A673 (cell line): ENCODE results near the gene PDGFA. TPM values are rescaled to one million over a fixed set of nuclear protein-coding genes. Genes with fewer than 3 reads are reported as not detected.

Source experiments
- BruUV-seq: library from RNA; stranded (reverse); fragments of 400-500 nt; replicated peaks from 2 replicates; lab custom pipeline; 2021; lab: Mats Ljungman, UMichigan
- CTCF ChIA-PET: fragments of 300-600 bp; sonication (Branson Sonifier 250); formaldehyde crosslinking; loops from one replicate; lab custom pipeline; 2022; ENCODE audit warnings: antibody characterized with exemption; lab: Charles Lee
- POLR2A ChIA-PET: fragments of 300-600 bp; sonication (Branson Sonifier 250); formaldehyde crosslinking; loops from one replicate; lab custom pipeline; 2022; ENCODE audit warnings: antibody characterized with exemption; ENCODE audit not compliant: low non-redundant PET; lab: Charles Lee
- DNase-seq: peaks from one replicate; pipeline ENCODE4 v3.0.0-alpha.2; 2015; ENCODE audit warnings: low spot score
- H3K27ac ChIP-seq: fragments of 200-600 bp; sonication (generic); 2 replicates; pipeline ENCODE4 v1.5.1; 2016; ENCODE audit warnings: mixed run types, low read depth, mild to moderate bottlenecking, mixed read lengths, antibody characterized with exemption, low read length; ENCODE audit not compliant: poor library complexity, severe bottlenecking
- H3K27me3 ChIP-seq: fragments of 200-600 bp; sonication (generic); replicated peaks from 2 replicates; pipeline ENCODE4 v1.6.1; 2017; ENCODE audit warnings: mixed run types, low read depth, mild to moderate bottlenecking, mixed read lengths, antibody characterized with exemption, low read length; ENCODE audit not compliant: insufficient read depth, poor library complexity
- H3K36me3 ChIP-seq: fragments of 200-600 bp; sonication (generic); 2 replicates; pipeline ENCODE4 v1.6.1; 2016; ENCODE audit warnings: mixed run types, mild to moderate bottlenecking, mixed read lengths, antibody characterized with exemption, low read length; ENCODE audit not compliant: insufficient read depth, poor library complexity, severe bottlenecking
- H3K4me1 ChIP-seq: fragments of 200-600 bp; sonication (generic); 2 replicates; pipeline ENCODE4 v1.6.1; 2017; ENCODE audit warnings: mixed run types, mild to moderate bottlenecking, mixed read lengths, antibody characterized with exemption, low read length; ENCODE audit not compliant: insufficient read depth, poor library complexity, severe bottlenecking
- H3K4me3 ChIP-seq: fragments of 200-600 bp; sonication (generic); 2 replicates; pipeline ENCODE4 v1.5.1; 2016; ENCODE audit warnings: low read depth, mixed run types, mild to moderate bottlenecking, mixed read lengths, low read length; ENCODE audit not compliant: poor library complexity, severe bottlenecking
- H3K9me3 ChIP-seq: fragments of 200-600 bp; sonication (generic); 2 replicates; pipeline ENCODE4 v1.6.1; 2016; ENCODE audit warnings: mixed run types, low read depth, mild to moderate bottlenecking, mixed read lengths, antibody characterized with exemption, low read length; ENCODE audit not compliant: poor library complexity, severe bottlenecking
- EZH2 ChIP-seq: fragments of 200-600 bp; sonication (generic); IDR thresholded peaks from 2 replicates; pipeline ENCODE4 v1.6.1; 2017; ENCODE audit warnings: borderline replicate concordance, low read depth, mild to moderate bottlenecking, mixed read lengths, antibody characterized with exemption, low read length; ENCODE audit not compliant: poor library complexity, severe bottlenecking
- intact Hi-C: fragments of 100-400 bp; cut with micrococcal nuclease; formaldehyde crosslinking; loops from one replicate; pipeline ENCODE4 v1.10.0; 2022; ENCODE audit not compliant: unreplicated experiment
- total RNA-seq: library from RNA; stranded (reverse); gene quantifications from 2 replicates; pipeline ENCODE4 v1.2.3, GENCODE V29; 2021
- TF ChIP-seq, protein P1 (sequence below): fragments of 300-800, 200-600 bp; sonication (generic); conservative IDR thresholded peaks from 2 replicates; pipeline ENCODE4 v1.5.1; 2017; ENCODE audit warnings: low read depth, mild to moderate bottlenecking, antibody characterized with exemption, low read length, moderate library complexity, mixed read lengths

PDGFA gene
- total RNA-seq, 1 experiment from 2014 or later, result 2.1 TPM

GRCh38 chr7:556837-557557 lies 37.4 kb upstream of the PDGFA start:
- BruUV-seq, result no TSS peak
- ChIA-PET CTCF (no interaction called here), POLR2A (no interaction called here)
- no peak for DNase-seq
- no peak overlapping the region for H3K4me3 ChIP-seq
- H3K27me3 ChIP-seq, result no peaks in the 10 kb centered on the region
- no peak overlapping the region for H3K27ac ChIP-seq
- no peak for TF ChIP-seq EZH2
- TF ChIP-seq, protein P1, sequence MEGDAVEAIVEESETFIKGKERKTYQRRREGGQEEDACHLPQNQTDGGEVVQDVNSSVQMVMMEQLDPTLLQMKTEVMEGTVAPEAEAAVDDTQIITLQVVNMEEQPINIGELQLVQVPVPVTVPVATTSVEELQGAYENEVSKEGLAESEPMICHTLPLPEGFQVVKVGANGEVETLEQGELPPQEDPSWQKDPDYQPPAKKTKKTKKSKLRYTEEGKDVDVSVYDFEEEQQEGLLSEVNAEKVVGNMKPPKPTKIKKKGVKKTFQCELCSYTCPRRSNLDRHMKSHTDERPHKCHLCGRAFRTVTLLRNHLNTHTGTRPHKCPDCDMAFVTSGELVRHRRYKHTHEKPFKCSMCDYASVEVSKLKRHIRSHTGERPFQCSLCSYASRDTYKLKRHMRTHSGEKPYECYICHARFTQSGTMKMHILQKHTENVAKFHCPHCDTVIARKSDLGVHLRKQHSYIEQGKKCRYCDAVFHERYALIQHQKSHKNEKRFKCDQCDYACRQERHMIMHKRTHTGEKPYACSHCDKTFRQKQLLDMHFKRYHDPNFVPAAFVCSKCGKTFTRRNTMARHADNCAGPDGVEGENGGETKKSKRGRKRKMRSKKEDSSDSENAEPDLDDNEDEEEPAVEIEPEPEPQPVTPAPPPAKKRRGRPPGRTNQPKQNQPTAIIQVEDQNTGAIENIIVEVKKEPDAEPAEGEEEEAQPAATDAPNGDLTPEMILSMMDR, result no peak
- intact Hi-C loops, result no loop called here
- H3K36me3 ChIP-seq, result no peaks in the 10 kb centered on the region
- H3K9me3 ChIP-seq, result no peaks in the 10 kb centered on the region
- no peaks in the 10 kb centered on the region for H3K4me1 ChIP-seq

GRCh38 chr7:556291-556826 lies 36.7 kb upstream of the PDGFA start:
- intact Hi-C loops, result no loop called here
- no peaks in the 10 kb centered on the region for H3K9me3 ChIP-seq
- no peak overlapping the region for H3K4me3 ChIP-seq
- H3K27me3 ChIP-seq, result no peaks in the 10 kb centered on the region
- H3K27ac ChIP-seq, result no peak overlapping the region
- no peaks in the 10 kb centered on the region for H3K36me3 ChIP-seq
- DNase-seq, result no peak
- TF ChIP-seq, protein P1, result no peak
- TF ChIP-seq EZH2, result no peak
- no TSS peak for BruUV-seq
- POLR2A ChIA-PET, result no interaction called here
- H3K4me1 ChIP-seq, result no peaks in the 10 kb centered on the region
- CTCF ChIA-PET, result no interaction called here

DNA sequence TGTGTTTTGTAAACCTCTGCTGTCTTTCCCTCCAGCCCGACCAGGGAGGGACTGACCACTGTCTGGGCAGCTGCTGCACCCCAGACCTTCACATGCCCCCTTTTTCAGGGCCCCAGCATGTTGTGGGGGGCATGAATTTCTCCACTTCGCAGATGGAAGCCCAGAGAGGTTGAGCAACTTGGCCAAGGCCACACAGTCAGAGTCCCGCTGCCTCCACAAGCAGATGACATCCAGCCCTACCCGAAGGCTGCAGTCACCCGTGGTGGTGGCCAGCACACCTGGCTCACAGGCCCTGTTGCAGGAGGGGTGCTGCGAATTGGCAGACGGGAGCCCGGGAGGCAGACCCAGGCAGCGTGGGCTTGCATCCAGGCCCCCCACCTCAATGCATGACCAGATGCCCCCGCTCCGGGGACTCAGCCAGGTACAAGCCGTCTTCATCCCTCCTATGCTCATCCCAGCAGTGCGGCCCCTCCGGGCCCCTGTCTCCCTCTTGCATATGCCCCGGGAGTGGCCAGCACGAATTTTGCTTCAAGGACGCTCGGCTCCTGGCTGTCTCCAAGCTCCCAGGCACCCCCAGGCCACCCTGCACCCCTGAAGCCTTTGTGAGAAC lies 36.0 kb upstream of the PDGFA start:
- no peaks in the 10 kb centered on the region for H3K27me3 ChIP-seq
- POLR2A ChIA-PET, result no interaction called here
- CTCF ChIA-PET, result no interaction called here
- no peak overlapping the region for H3K27ac ChIP-seq
- no peaks in the 10 kb centered on the region for H3K36me3 ChIP-seq
- no peaks in the 10 kb centered on the region for H3K9me3 ChIP-seq
- H3K4me1 ChIP-seq, result no peaks in the 10 kb centered on the region
- no peak for TF ChIP-seq EZH2
- TF ChIP-seq, protein P1, result no peak
- intact Hi-C loops, result no loop called here
- H3K4me3 ChIP-seq, result no peak overlapping the region
- BruUV-seq, result no TSS peak
- no peak for DNase-seq
